CD8-positive, alpha-beta memory T cell (primary cell): ENCODE measurements around the gene NMUR1. TPM values are rescaled to one million over a fixed set of nuclear protein-coding genes. Genes with fewer than 3 reads are reported as not detected.
"Not testable (repeated sequence)": the region's sequence is repeated elsewhere in the genome, so short reads cannot be mapped to it uniquely, and the experiment has no call there.

Experiments
- CTCF ChIA-PET: fragments of 350-600 bp; sonication (Branson Sonifier 250); formaldehyde crosslinking; loops from one replicate; lab custom pipeline; 2021; ENCODE audit warnings: antibody characterized with exemption; lab: Charles Lee
- POLR2A ChIA-PET: fragments of 350-600 bp; sonication (Branson Sonifier 250); formaldehyde crosslinking; loops from one replicate; lab custom pipeline; 2021; ENCODE audit warnings: antibody characterized with exemption; lab: Charles Lee
- DNase-seq, 5 donors: peaks; one replicate each; pipeline versions ENCODE4 v3.0.0 to v3.0.0-alpha.2; 2020 to 2022; ENCODE audit warnings: mixed read lengths in 1 of 5
- H3K27ac ChIP-seq: one replicate; pipeline ENCODE4 v1.7.0; 2013; ENCODE audit warnings: low read depth, mild to moderate bottlenecking, low read length, moderate library complexity
- H3K27me3 ChIP-seq: 2 replicates; pipeline ENCODE4 v1.7.0; 2013; ENCODE audit warnings: low read length, mild to moderate bottlenecking; ENCODE audit not compliant: insufficient read depth, poor library complexity, severe bottlenecking
- H3K36me3 ChIP-seq: 2 replicates; pipeline ENCODE4 v1.7.0; 2013; ENCODE audit warnings: mild to moderate bottlenecking, low read length, moderate library complexity; ENCODE audit not compliant: insufficient read depth
- H3K4me1 ChIP-seq: 2 replicates; pipeline ENCODE4 v1.7.0; 2013; ENCODE audit warnings: mild to moderate bottlenecking, low read length, moderate library complexity; ENCODE audit not compliant: insufficient read depth
- H3K4me3 ChIP-seq: 2 replicates; pipeline ENCODE4 v1.7.0; 2013; ENCODE audit warnings: mild to moderate bottlenecking, low read length
- H3K9me3 ChIP-seq: 2 replicates; pipeline ENCODE4 v1.7.0; 2013; ENCODE audit warnings: mild to moderate bottlenecking, low read length
- H3K27ac Mint-ChIP-seq, 8 donors: one replicate each; pipeline ENCODE4 v1.8.0; 2020 to 2021; ENCODE audit warnings: mixed read lengths in 8 of 8, mild to moderate bottlenecking in 6 of 8, inconsistent platforms in 3 of 8, moderate library complexity in 3 of 8
- H3K27me3 Mint-ChIP-seq, 2 donors: one replicate each; pipeline ENCODE4 v1.8.0; 2020 to 2021; ENCODE audit warnings: mixed read lengths in 2 of 2, mild to moderate bottlenecking in 1 of 2, moderate library complexity in 1 of 2
- H3K36me3 Mint-ChIP-seq, 3 donors: one replicate each; pipeline ENCODE4 v1.8.0; 2020 to 2021; ENCODE audit warnings: mixed read lengths in 3 of 3, inconsistent platforms in 1 of 3, mild to moderate bottlenecking in 1 of 3
- H3K4me1 Mint-ChIP-seq, 3 donors: one replicate each; pipeline ENCODE4 v1.8.0; 2020 to 2021; ENCODE audit warnings: mixed read lengths in 3 of 3, inconsistent platforms in 1 of 3, mild to moderate bottlenecking in 1 of 3
- H3K4me3 Mint-ChIP-seq, 7 donors: one replicate each; pipeline ENCODE4 v1.8.0; 2020 to 2021; ENCODE audit warnings: mixed read lengths in 7 of 7, mild to moderate bottlenecking in 6 of 7, moderate library complexity in 4 of 7, inconsistent platforms in 2 of 7
- H3K9me3 Mint-ChIP-seq, 5 donors: one replicate each; pipeline ENCODE4 v1.8.0; 2020 to 2022; ENCODE audit warnings: mixed read lengths in 5 of 5, mild to moderate bottlenecking in 3 of 5, moderate library complexity in 2 of 5, inconsistent platforms in 1 of 5
- polyA plus RNA-seq: library from polyadenylated mRNA; unstranded; fragments of 300-500 nt; fragmentation: Illumina TruSeq; gene quantifications from one replicate; pipeline ENCODE4 v1.2.3, GENCODE V29; 2021
- total RNA-seq, 2 experiments: library from RNA; stranded (reverse); gene quantifications; one replicate each; pipeline ENCODE4 v1.2.3, GENCODE V29; 2021

Gene NMUR1
- total and polyA plus RNA-seq, 3 experiments from 2014 or later = 0.15 to 2.7 (median 0.18) TPM

- ChIA-PET POLR2A (no interaction called here), CTCF (interaction anchor here (0.5 to 1.4 kb wide), 5 partner anchors 13 to 89 kb away, joined by 3 to 5 read pairs (median 3); no protein-coding TSS in a partner anchor)
- H3K36me3 ChIP-seq = no peaks in the 10 kb centered on the region
- H3K27me3 ChIP-seq = no peaks in the 10 kb centered on the region
- H3K4me1 Mint-ChIP-seq = no peaks in the 10 kb centered on the region
- no peak for DNase-seq
- no peaks in the 10 kb centered on the region for H3K9me3 ChIP-seq
- no peaks in the 10 kb centered on the region for H3K4me1 ChIP-seq
- H3K27ac Mint-ChIP-seq = peak overlapping the region in 1 of 8 donors; percentile 84
- H3K4me3 ChIP-seq = no peak overlapping the region
- no peak overlapping the region for H3K27ac ChIP-seq
- H3K4me3 Mint-ChIP-seq = no peak overlapping the region
- no peaks in the 10 kb centered on the region for H3K36me3 Mint-ChIP-seq
- no peaks in the 10 kb centered on the region for H3K9me3 Mint-ChIP-seq
- peaks cover 0 to 2% of the 10 kb centered on the region in 2 donors for H3K27me3 Mint-ChIP-seq
Measured at GRCh38 chr2:231571661-231572191, 41.5 kb upstream of the NMUR1 start.

GRCh38 chr2:231570915-231571314, 40.7 kb upstream of the NMUR1 start:
- H3K27ac Mint-ChIP-seq = peak overlapping the region in 1 of 8 donors; percentile 24
- not testable (repeated sequence) for H3K4me1 ChIP-seq, H3K27me3 Mint-ChIP-seq, H3K4me3 Mint-ChIP-seq, H3K9me3 Mint-ChIP-seq, H3K4me3 ChIP-seq, H3K27ac ChIP-seq, H3K36me3 ChIP-seq, H3K9me3 ChIP-seq, H3K27me3 ChIP-seq, DNase-seq, H3K36me3 Mint-ChIP-seq, H3K4me1 Mint-ChIP-seq
- ChIA-PET CTCF (interaction anchor here (1.3 kb wide), 1 partner anchor 31 kb away, joined by 5 read pairs; no protein-coding TSS in a partner anchor), POLR2A (interaction anchor here (0.7 kb wide), 1 partner anchor 54 kb away, joined by 6 read pairs; no protein-coding TSS in a partner anchor)

- POLR2A ChIA-PET = no interaction called here
- no peaks in the 10 kb centered on the region for H3K36me3 ChIP-seq
- DNase-seq = no peak
Measured at GRCh38 chr2:231568785-231569435, 38.7 kb upstream of the NMUR1 start.

GRCh38 chr2:231568098-231568784, 38.0 kb upstream of the NMUR1 start:
- no peaks in the 10 kb centered on the region for H3K9me3 Mint-ChIP-seq
- no peaks in the 10 kb centered on the region for H3K4me1 Mint-ChIP-seq
- no peak overlapping the region for H3K27ac ChIP-seq
- no peak overlapping the region for H3K4me3 ChIP-seq
- CTCF ChIA-PET = interaction anchor here (1.4 to 1.8 kb wide), 2 partner anchors 33 to 51 kb away, joined by 3 to 6 read pairs; no protein-coding TSS in a partner anchor
- no peaks in the 10 kb centered on the region for H3K36me3 ChIP-seq
- no peaks in the 10 kb centered on the region for H3K27me3 ChIP-seq
- H3K4me1 ChIP-seq = no peaks in the 10 kb centered on the region
- no peaks in the 10 kb centered on the region for H3K27me3 Mint-ChIP-seq
- POLR2A ChIA-PET = no interaction called here
- no peak overlapping the region for H3K27ac Mint-ChIP-seq
- H3K4me3 Mint-ChIP-seq = no peak overlapping the region
- DNase-seq = no peak
- H3K36me3 Mint-ChIP-seq = no peaks in the 10 kb centered on the region
- H3K9me3 ChIP-seq = no peaks in the 10 kb centered on the region

More at GRCh38 chr2:231568785-231569435, 38.7 kb upstream of the NMUR1 start:
- no peaks in the 10 kb centered on the region for H3K27me3 ChIP-seq
- no peaks in the 10 kb centered on the region for H3K4me1 Mint-ChIP-seq
- CTCF ChIA-PET = interaction anchor here (1.4 to 1.8 kb wide), 2 partner anchors 33 to 51 kb away, joined by 3 to 6 read pairs; no protein-coding TSS in a partner anchor
- no peaks in the 10 kb centered on the region for H3K9me3 Mint-ChIP-seq
- H3K4me1 ChIP-seq = no peaks in the 10 kb centered on the region
- H3K4me3 Mint-ChIP-seq = no peak overlapping the region
- no peak overlapping the region for H3K27ac ChIP-seq
- no peaks in the 10 kb centered on the region for H3K27me3 Mint-ChIP-seq
- H3K4me3 ChIP-seq = no peak overlapping the region
- peak overlapping the region in 1 of 8 donors; percentile 59 for H3K27ac Mint-ChIP-seq
- H3K9me3 ChIP-seq = no peaks in the 10 kb centered on the region
- no peaks in the 10 kb centered on the region for H3K36me3 Mint-ChIP-seq

- Mint-ChIP-seq H3K9me3 (no peaks in the 10 kb centered on the region), H3K4me1 (no peaks in the 10 kb centered on the region), H3K27me3 (no peaks in the 10 kb centered on the region), H3K27ac (peak overlapping the region in 1 of 8 donors; percentile 75), H3K4me3 (no peak overlapping the region), H3K36me3 (no peaks in the 10 kb centered on the region)
- no peak for DNase-seq
- ChIA-PET POLR2A (no interaction called here), CTCF (no interaction called here)
- Histone ChIP-seq H3K36me3 (no peaks in the 10 kb centered on the region), H3K27me3 (no peaks in the 10 kb centered on the region), H3K9me3 (no peaks in the 10 kb centered on the region), H3K4me1 (no peaks in the 10 kb centered on the region), H3K27ac (no peak overlapping the region), H3K4me3 (no peak overlapping the region)
Measured at GRCh38 chr2:231567159-231567558, 36.9 kb upstream of the NMUR1 start.

GRCh38 chr2:231565887-231566594, 35.8 kb upstream of the NMUR1 start:
- H3K9me3 Mint-ChIP-seq = no peaks in the 10 kb centered on the region

GRCh38 chr2:231563378-231563961, 33.2 kb upstream of the NMUR1 start:
- no peak overlapping the region for H3K4me3 Mint-ChIP-seq
- no peaks in the 10 kb centered on the region for H3K4me1 ChIP-seq
- POLR2A ChIA-PET = no interaction called here
- no peaks in the 10 kb centered on the region for H3K27me3 Mint-ChIP-seq
- no peaks in the 10 kb centered on the region for H3K4me1 Mint-ChIP-seq
- CTCF ChIA-PET = interaction anchor here (1.2 kb wide), 2 partner anchors 41 to 49 kb away, joined by 3 read pairs; no protein-coding TSS in a partner anchor
- H3K27ac ChIP-seq = no peak overlapping the region
- H3K4me3 ChIP-seq = no peak overlapping the region
- no peaks in the 10 kb centered on the region for H3K9me3 ChIP-seq
- no peak overlapping the region for H3K27ac Mint-ChIP-seq
- DNase-seq = no peak
- no peaks in the 10 kb centered on the region for H3K27me3 ChIP-seq
- no peaks in the 10 kb centered on the region for H3K36me3 ChIP-seq
- H3K36me3 Mint-ChIP-seq = no peaks in the 10 kb centered on the region
- H3K9me3 Mint-ChIP-seq = no peaks in the 10 kb centered on the region

More at GRCh38 chr2:231565887-231566594, 35.8 kb upstream of the NMUR1 start:
- Mint-ChIP-seq H3K36me3 (no peaks in the 10 kb centered on the region), H3K4me3 (no peak overlapping the region), H3K27ac (no peak overlapping the region), H3K4me1 (no peaks in the 10 kb centered on the region), H3K27me3 (no peaks in the 10 kb centered on the region)
- H3K27me3 ChIP-seq = no peaks in the 10 kb centered on the region
- H3K36me3 ChIP-seq = no peaks in the 10 kb centered on the region
- no peaks in the 10 kb centered on the region for H3K9me3 ChIP-seq
- H3K4me1 ChIP-seq = no peaks in the 10 kb centered on the region
- no peak for DNase-seq
- ChIA-PET POLR2A (no interaction called here), CTCF (interaction anchor here (1.4 kb wide), 1 partner anchor 8 kb away, joined by 3 read pairs; no protein-coding TSS in a partner anchor)
- H3K27ac ChIP-seq = no peak overlapping the region
- H3K4me3 ChIP-seq = no peak overlapping the region
